HEK293 (cell line): ENCODE results near the gene PAX6.
A peak's percentile ranks its signal among the peaks of the same experiment; 100 is the strongest.

Experiments used
- BCL11A ChIP-seq: fragments of 450-650 bp; formaldehyde crosslinking; IDR thresholded peaks from 2 replicates; pipeline ENCODE4 v1.5.1; 2016; ENCODE audit warnings: low read depth, missing biosample characterization, missing genetic modification characterization
- GFI1B ChIP-seq: fragments of 450-650 bp; formaldehyde crosslinking; IDR thresholded peaks from 2 replicates; pipeline ENCODE4 v1.5.1; 2016; ENCODE audit warnings: missing biosample characterization, missing genetic modification characterization
- IKZF3 ChIP-seq: fragments of 450-650 bp; IDR thresholded peaks from 2 replicates; pipeline ENCODE4 v1.5.0; 2018; ENCODE audit warnings: missing biosample characterization, mild to moderate bottlenecking, missing genetic modification characterization, moderate library complexity
- SCRT1 ChIP-seq: fragments of 450-650 bp; formaldehyde crosslinking; IDR thresholded peaks from 2 replicates; pipeline ENCODE4 v1.5.1; 2016; ENCODE audit warnings: missing biosample characterization, missing genetic modification characterization, borderline replicate concordance
- SP3 ChIP-seq: fragments of 450-650 bp; formaldehyde crosslinking; IDR thresholded peaks from 2 replicates; pipeline ENCODE4 v1.5.1; 2016; ENCODE audit warnings: missing biosample characterization, missing genetic modification characterization
- YY1 ChIP-seq: fragments of 450-650 bp; formaldehyde crosslinking; IDR thresholded peaks from 2 replicates; pipeline ENCODE4 v1.5.1; 2018; ENCODE audit warnings: missing biosample characterization, missing genetic modification characterization
- ZBTB20 ChIP-seq: fragments of 450-650 bp; formaldehyde crosslinking; IDR thresholded peaks from 2 replicates; pipeline ENCODE4 v1.5.1; 2016; ENCODE audit warnings: missing biosample characterization, missing genetic modification characterization
- ZBTB8A ChIP-seq: fragments of 450-650 bp; formaldehyde crosslinking; IDR thresholded peaks from 2 replicates; pipeline ENCODE4 v1.5.1; 2016; ENCODE audit warnings: missing biosample characterization, missing genetic modification characterization
- ZNF133 ChIP-seq: fragments of 450-650 bp; formaldehyde crosslinking; IDR thresholded peaks from 2 replicates; pipeline ENCODE4 v1.5.1; 2016; ENCODE audit warnings: missing biosample characterization, missing genetic modification characterization
- ZNF335 ChIP-seq: fragments of 450-650 bp; formaldehyde crosslinking; conservative IDR thresholded peaks from 2 replicates; pipeline ENCODE4 v1.5.1; 2016; ENCODE audit warnings: missing biosample characterization, missing genetic modification characterization
- ZNF366 ChIP-seq: fragments of 450-650 bp; formaldehyde crosslinking; conservative IDR thresholded peaks from 2 replicates; pipeline ENCODE4 v1.5.1; 2016; ENCODE audit warnings: missing biosample characterization, missing genetic modification characterization
- ZNF521 ChIP-seq: fragments of 450-650 bp; formaldehyde crosslinking; IDR thresholded peaks from 2 replicates; pipeline ENCODE4 v1.5.1; 2017; ENCODE audit warnings: missing biosample characterization, mild to moderate bottlenecking, missing genetic modification characterization
- ZNF549 ChIP-seq: fragments of 450-650 bp; IDR thresholded peaks from 2 replicates; pipeline ENCODE4 v1.5.1; 2018; ENCODE audit warnings: missing biosample characterization, missing genetic modification characterization, mild to moderate bottlenecking, inconsistent platforms, moderate library complexity
- ZNF610 ChIP-seq: fragments of 450-650 bp; formaldehyde crosslinking; IDR thresholded peaks from 2 replicates; pipeline ENCODE4 v1.5.1; 2016; ENCODE audit warnings: missing biosample characterization, missing genetic modification characterization, borderline replicate concordance
- ZNF660 ChIP-seq: fragments of 450-650 bp; IDR thresholded peaks from 2 replicates; pipeline ENCODE4 v1.5.1; 2018; ENCODE audit warnings: missing biosample characterization, mild to moderate bottlenecking, missing genetic modification characterization
- ZNF701 ChIP-seq: fragments of 450-650 bp; formaldehyde crosslinking; IDR thresholded peaks from 2 replicates; pipeline ENCODE4 v1.5.1; 2016; ENCODE audit warnings: missing biosample characterization, missing genetic modification characterization
- ZNF707 ChIP-seq: fragments of 450-650 bp; formaldehyde crosslinking; IDR thresholded peaks from 2 replicates; pipeline ENCODE4 v1.5.1; 2016; ENCODE audit warnings: missing biosample characterization, missing genetic modification characterization
- ZNF843 ChIP-seq: fragments of 450-650 bp; formaldehyde crosslinking; IDR thresholded peaks from 2 replicates; pipeline ENCODE4 v1.5.1; 2016; ENCODE audit warnings: missing biosample characterization, missing genetic modification characterization
- TF ChIP-seq, protein P1 (sequence below): fragments of 450-650 bp; formaldehyde crosslinking; IDR thresholded peaks from 2 replicates; pipeline ENCODE4 v1.5.1; 2017; ENCODE audit warnings: missing biosample characterization, missing genetic modification characterization
- TF ChIP-seq, protein P2 (sequence below): fragments of 450-650 bp; formaldehyde crosslinking; IDR thresholded peaks from 2 replicates; pipeline ENCODE4 v1.5.1; 2016; ENCODE audit warnings: missing biosample characterization, missing genetic modification characterization, borderline replicate concordance
- TF ChIP-seq, protein P3 (sequence below): fragments of 450-650 bp; formaldehyde crosslinking; conservative IDR thresholded peaks from 2 replicates; pipeline ENCODE4 v1.5.1; 2016; ENCODE audit warnings: low read depth, missing biosample characterization, missing genetic modification characterization
- TF ChIP-seq, protein P4 (sequence below): fragments of 450-650 bp; formaldehyde crosslinking; IDR thresholded peaks from 2 replicates; pipeline ENCODE4 v1.5.1; 2016; ENCODE audit warnings: missing biosample characterization, missing genetic modification characterization
- TF ChIP-seq, protein P5 (sequence below): fragments of 450-650 bp; formaldehyde crosslinking; IDR thresholded peaks from 2 replicates; pipeline ENCODE4 v1.5.1; 2016; ENCODE audit warnings: missing biosample characterization, missing genetic modification characterization

PAX6 gene

DNA sequence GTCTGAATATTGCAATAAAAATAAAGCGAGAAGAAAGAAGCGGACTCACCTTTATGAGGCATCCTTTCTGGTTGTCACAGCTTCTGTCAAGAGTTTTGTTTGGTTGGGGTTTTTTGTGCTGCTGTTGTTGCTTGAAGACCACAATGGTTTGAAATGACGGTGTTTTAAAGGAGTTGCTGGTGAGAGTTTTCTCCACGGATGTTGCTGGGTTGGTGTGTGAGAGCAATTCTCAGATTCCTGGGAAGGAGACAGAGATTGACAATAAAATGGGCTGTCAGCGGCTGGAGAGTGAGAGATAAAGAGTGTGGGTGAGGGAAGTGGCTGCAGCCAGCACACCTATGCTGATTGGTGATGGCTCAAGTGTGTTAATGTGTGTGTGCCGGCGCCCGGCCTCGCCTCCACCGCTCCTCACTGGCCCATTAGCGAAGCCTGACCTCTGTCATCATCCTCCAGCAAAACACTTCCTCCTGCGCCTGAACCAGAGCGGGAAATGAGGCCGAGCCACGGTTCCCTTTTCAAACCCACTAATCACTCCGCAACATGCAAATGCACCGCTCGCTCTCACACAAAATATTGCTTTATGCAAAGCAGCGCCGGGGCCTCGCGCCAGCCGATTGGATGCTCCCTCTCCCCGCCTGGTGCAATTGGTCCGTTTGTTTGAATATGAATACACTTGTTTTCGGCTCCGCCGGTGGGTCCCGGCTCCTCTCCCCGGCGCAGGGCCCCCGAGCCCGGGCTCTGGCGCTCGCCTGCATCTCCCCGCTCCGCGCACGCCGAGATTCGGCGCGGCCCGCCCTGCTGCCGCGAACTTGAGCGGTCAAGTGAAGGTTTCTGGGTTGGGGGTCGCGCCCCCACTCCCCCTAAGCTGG lies at the start of gene PAX6 (continued):
- peak; percentile 60 for TF ChIP-seq ZNF335 (tag by site-specific recombination)
- TF ChIP-seq, protein P1, sequence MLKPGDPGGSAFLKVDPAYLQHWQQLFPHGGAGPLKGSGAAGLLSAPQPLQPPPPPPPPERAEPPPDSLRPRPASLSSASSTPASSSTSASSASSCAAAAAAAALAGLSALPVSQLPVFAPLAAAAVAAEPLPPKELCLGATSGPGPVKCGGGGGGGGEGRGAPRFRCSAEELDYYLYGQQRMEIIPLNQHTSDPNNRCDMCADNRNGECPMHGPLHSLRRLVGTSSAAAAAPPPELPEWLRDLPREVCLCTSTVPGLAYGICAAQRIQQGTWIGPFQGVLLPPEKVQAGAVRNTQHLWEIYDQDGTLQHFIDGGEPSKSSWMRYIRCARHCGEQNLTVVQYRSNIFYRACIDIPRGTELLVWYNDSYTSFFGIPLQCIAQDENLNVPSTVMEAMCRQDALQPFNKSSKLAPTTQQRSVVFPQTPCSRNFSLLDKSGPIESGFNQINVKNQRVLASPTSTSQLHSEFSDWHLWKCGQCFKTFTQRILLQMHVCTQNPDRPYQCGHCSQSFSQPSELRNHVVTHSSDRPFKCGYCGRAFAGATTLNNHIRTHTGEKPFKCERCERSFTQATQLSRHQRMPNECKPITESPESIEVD = 0 out of 2 replicates have a peak, but pooled peaks have one; percentile 8
- TF ChIP-seq SCRT1 = no peak
- TF ChIP-seq, protein P2, sequence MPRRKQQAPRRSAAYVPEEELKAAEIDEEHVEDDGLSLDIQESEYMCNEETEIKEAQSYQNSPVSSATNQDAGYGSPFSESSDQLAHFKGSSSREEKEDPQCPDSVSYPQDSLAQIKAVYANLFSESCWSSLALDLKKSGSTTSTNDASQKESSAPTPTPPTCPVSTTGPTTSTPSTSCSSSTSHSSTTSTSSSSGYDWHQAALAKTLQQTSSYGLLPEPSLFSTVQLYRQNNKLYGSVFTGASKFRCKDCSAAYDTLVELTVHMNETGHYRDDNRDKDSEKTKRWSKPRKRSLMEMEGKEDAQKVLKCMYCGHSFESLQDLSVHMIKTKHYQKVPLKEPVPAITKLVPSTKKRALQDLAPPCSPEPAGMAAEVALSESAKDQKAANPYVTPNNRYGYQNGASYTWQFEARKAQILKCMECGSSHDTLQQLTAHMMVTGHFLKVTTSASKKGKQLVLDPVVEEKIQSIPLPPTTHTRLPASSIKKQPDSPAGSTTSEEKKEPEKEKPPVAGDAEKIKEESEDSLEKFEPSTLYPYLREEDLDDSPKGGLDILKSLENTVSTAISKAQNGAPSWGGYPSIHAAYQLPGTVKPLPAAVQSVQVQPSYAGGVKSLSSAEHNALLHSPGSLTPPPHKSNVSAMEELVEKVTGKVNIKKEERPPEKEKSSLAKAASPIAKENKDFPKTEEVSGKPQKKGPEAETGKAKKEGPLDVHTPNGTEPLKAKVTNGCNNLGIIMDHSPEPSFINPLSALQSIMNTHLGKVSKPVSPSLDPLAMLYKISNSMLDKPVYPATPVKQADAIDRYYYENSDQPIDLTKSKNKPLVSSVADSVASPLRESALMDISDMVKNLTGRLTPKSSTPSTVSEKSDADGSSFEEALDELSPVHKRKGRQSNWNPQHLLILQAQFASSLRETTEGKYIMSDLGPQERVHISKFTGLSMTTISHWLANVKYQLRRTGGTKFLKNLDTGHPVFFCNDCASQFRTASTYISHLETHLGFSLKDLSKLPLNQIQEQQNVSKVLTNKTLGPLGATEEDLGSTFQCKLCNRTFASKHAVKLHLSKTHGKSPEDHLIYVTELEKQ (tag by site-specific recombination) = peak; percentile 86
- TF ChIP-seq, protein P3, sequence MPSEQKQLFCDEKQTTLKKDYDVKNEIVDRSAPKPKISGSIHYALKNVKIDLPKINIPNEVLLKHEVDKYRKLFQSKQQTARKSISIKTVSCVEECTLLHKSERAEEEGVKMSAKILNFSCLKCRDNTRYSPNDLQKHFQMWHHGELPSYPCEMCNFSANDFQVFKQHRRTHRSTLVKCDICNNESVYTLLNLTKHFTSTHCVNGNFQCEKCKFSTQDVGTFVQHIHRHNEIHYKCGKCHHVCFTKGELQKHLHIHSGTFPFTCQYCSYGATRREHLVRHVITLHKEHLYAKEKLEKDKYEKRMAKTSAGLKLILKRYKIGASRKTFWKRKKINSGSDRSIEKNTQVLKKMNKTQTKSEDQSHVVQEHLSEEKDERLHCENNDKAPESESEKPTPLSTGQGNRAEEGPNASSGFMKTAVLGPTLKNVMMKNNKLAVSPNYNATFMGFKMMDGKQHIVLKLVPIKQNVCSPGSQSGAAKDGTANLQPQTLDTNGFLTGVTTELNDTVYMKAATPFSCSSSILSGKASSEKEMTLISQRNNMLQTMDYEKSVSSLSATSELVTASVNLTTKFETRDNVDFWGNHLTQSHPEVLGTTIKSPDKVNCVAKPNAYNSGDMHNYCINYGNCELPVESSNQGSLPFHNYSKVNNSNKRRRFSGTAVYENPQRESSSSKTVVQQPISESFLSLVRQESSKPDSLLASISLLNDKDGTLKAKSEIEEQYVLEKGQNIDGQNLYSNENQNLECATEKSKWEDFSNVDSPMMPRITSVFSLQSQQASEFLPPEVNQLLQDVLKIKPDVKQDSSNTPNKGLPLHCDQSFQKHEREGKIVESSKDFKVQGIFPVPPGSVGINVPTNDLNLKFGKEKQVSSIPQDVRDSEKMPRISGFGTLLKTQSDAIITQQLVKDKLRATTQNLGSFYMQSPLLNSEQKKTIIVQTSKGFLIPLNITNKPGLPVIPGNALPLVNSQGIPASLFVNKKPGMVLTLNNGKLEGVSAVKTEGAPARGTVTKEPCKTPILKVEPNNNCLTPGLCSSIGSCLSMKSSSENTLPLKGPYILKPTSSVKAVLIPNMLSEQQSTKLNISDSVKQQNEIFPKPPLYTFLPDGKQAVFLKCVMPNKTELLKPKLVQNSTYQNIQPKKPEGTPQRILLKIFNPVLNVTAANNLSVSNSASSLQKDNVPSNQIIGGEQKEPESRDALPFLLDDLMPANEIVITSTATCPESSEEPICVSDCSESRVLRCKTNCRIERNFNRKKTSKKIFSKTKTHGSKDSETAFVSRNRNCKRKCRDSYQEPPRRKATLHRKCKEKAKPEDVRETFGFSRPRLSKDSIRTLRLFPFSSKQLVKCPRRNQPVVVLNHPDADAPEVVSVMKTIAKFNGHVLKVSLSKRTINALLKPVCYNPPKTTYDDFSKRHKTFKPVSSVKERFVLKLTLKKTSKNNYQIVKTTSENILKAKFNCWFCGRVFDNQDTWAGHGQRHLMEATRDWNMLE = 0 out of 2 replicates have a peak, but pooled peaks have one; percentile 22
- no peak for TF ChIP-seq ZNF707 (tag by site-specific recombination)
- TF ChIP-seq ZBTB8A (tag by site-specific recombination) = peak; percentile 71
- TF ChIP-seq ZNF843 (tag by site-specific recombination) = peak; percentile 74
- TF ChIP-seq BCL11A (tag by site-specific recombination) = peak; percentile 74; the same call in 1 of the 2 replicates
- TF ChIP-seq, protein P4, sequence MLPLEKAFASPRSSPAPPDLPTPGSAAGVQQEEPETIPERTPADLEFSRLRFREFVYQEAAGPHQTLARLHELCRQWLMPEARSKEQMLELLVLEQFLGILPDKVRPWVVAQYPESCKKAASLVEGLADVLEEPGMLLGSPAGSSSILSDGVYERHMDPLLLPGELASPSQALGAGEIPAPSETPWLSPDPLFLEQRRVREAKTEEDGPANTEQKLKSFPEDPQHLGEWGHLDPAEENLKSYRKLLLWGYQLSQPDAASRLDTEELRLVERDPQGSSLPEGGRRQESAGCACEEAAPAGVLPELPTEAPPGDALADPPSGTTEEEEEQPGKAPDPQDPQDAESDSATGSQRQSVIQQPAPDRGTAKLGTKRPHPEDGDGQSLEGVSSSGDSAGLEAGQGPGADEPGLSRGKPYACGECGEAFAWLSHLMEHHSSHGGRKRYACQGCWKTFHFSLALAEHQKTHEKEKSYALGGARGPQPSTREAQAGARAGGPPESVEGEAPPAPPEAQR (tag by site-specific recombination) = no peak
- TF ChIP-seq, protein P5, sequence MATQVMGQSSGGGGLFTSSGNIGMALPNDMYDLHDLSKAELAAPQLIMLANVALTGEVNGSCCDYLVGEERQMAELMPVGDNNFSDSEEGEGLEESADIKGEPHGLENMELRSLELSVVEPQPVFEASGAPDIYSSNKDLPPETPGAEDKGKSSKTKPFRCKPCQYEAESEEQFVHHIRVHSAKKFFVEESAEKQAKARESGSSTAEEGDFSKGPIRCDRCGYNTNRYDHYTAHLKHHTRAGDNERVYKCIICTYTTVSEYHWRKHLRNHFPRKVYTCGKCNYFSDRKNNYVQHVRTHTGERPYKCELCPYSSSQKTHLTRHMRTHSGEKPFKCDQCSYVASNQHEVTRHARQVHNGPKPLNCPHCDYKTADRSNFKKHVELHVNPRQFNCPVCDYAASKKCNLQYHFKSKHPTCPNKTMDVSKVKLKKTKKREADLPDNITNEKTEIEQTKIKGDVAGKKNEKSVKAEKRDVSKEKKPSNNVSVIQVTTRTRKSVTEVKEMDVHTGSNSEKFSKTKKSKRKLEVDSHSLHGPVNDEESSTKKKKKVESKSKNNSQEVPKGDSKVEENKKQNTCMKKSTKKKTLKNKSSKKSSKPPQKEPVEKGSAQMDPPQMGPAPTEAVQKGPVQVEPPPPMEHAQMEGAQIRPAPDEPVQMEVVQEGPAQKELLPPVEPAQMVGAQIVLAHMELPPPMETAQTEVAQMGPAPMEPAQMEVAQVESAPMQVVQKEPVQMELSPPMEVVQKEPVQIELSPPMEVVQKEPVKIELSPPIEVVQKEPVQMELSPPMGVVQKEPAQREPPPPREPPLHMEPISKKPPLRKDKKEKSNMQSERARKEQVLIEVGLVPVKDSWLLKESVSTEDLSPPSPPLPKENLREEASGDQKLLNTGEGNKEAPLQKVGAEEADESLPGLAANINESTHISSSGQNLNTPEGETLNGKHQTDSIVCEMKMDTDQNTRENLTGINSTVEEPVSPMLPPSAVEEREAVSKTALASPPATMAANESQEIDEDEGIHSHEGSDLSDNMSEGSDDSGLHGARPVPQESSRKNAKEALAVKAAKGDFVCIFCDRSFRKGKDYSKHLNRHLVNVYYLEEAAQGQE = 0 out of 2 replicates have a peak, but pooled peaks have one; percentile 18
- TF ChIP-seq ZNF366 (tag by site-specific recombination) = peak; percentile 87
- peak; percentile 67; the same call in 1 of the 2 replicates for TF ChIP-seq IKZF3 (tag by site-specific recombination)
- TF ChIP-seq ZBTB20 = peak; percentile 90
- TF ChIP-seq ZNF549 (tag by site-specific recombination) = no peak
- TF ChIP-seq GFI1B = peak; percentile 84; the same call in 1 of the 2 replicates
- TF ChIP-seq ZNF133 = no peak
- TF ChIP-seq ZNF660 (tag by site-specific recombination) = no peak
- TF ChIP-seq SP3 (tag by site-specific recombination) = peak; percentile 17; the same call in 1 of the 2 replicates
- TF ChIP-seq ZNF610 (tag by site-specific recombination) = peak; percentile 93
- no peak for TF ChIP-seq ZNF701 (tag by site-specific recombination)
- no peak for TF ChIP-seq ZNF521
- TF ChIP-seq YY1 (tag by site-specific recombination) = no peak
